DND-41 (cell line): ENCODE data around the gene HLA-DPB1.

ENCODE experiments used
- CTCF ChIP-seq: IDR thresholded peaks from 2 replicates; pipeline ENCODE4 v1.5.1; 2012; ENCODE audit warnings: borderline replicate concordance, low read length, moderate library complexity, mild to moderate bottlenecking; ENCODE audit not compliant: poor library complexity, severe bottlenecking; ENCODE audit errors: extremely low read depth
- EZH2 ChIP-seq: IDR thresholded peaks from 3 replicates; pipeline ENCODE4 v1.6.1; 2012; ENCODE audit warnings: borderline replicate concordance, low read depth, mild to moderate bottlenecking, moderate library complexity, low read length, inconsistent platforms; ENCODE audit not compliant: severe bottlenecking

- TF ChIP-seq CTCF: no peak
- TF ChIP-seq EZH2: no peak
These were observed 38.0 kb downstream of the HLA-DPB1 start for GRCh38 chr6:33113755-33114154.
